ENCODE measurements around the gene LRRC7.

The LRRC7 gene

DNA sequence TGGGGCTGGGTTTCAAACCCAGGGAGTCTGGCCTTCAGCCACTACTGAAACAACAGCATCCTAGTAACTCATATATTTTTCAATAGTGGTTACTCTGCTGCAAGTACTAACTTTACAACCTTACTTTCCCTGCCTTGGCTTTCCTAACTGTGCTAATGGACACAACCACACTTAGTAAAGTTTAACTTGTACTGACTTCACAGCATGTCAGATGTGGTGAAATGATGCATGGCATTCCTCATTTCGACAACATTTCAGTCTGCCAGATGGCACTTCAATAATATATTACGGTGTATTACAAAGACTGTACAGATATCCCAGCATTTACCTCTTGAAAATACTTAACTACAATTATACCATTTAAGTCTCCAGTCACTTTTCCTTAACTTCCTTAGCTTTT, 27.8 kb downstream of the LRRC7 start:
- Histone ChIP-seq H3K79me1 (ENCODE audit: low read depth, low read length) (no peaks in the 10 kb centered on the region), H3K36me3 (replicated peaks in 1 of 2; ENCODE audit: control insufficient read depth in 2 of 2, insufficient read depth in 2 of 2, low read length in 2 of 2) (no peaks in the 10 kb centered on the region), H3K4me2 (ENCODE audit: insufficient read depth, low read length, poor library complexity, severe bottlenecking) (no peak overlapping the region), H3K9ac (ENCODE audit: low read depth, low read length, poor library complexity) (no peak overlapping the region), H4K91ac (ENCODE audit: low read depth, low read length, poor library complexity) (no peak overlapping the region), H3K4me3 (ENCODE audit: low read length in 2 of 2) (no peak overlapping the region), H3K14ac (ENCODE audit: low read length) (no peak overlapping the region), H3K18ac (ENCODE audit: low read length) (no peak overlapping the region), H3K27me3 (ENCODE audit: control insufficient read depth in 3 of 3, insufficient read depth in 3 of 3, low read depth in 1 of 3, low read length in 3 of 3) (no peaks in the 10 kb centered on the region), H3K4me1 (ENCODE audit: control insufficient read depth in 2 of 2, insufficient read depth in 1 of 2, low read depth in 1 of 2, low read length in 2 of 2) (no peaks in the 10 kb centered on the region), H2BK5ac (ENCODE audit: low read length) (no peak overlapping the region), H3K4ac (ENCODE audit: low read length) (no peak overlapping the region), H2BK120ac (ENCODE audit: low read depth, low read length) (no peak overlapping the region), H2BK15ac (ENCODE audit: low read length) (no peak overlapping the region), H4K8ac (ENCODE audit: low read depth, low read length) (no peak overlapping the region), H3K27ac (replicated peaks; ENCODE audit: low read length) (no peak overlapping the region), H2BK12ac (ENCODE audit: low read length) (no peak overlapping the region), H3K23ac (ENCODE audit: low read depth, low read length, poor library complexity) (no peak overlapping the region), H2AFZ (ENCODE audit: low read length) (no peak overlapping the region), H3K9me3 (replicated peaks in 1 of 2; ENCODE audit: control insufficient read depth in 2 of 2, insufficient read depth in 1 of 2, low read depth in 1 of 2, low read length in 2 of 2) (no peaks in the 10 kb centered on the region), H2AK5ac (ENCODE audit: low read depth, low read length) (no peak overlapping the region)
- no CpG with 5 or more reads among the region's 2 CpGs for WGBS, 2 donors (ENCODE audit: extremely low coverage in 2 of 2, insufficient read length in 2 of 2, insufficient replicate concordance in 1 of 2)
- DNase-seq (ENCODE audit: low spot score): no peak

DNA sequence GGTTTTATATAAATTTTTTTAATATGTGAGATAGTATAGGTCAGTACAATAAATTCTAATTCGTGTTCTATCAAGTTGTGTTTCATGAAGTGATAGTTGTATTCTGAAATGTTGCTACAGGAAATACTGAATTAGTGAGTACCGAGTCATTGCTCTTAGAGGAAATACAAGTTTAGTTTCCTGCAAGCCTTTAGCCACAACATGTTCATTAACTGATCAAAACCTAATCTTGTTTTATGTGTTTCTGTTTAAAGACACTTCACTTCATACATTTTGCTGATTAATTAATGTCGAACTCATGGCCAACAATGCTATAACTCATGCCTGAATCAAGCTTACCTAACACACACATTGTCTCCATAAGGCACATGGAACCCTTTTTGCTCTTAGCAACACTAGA, 43.6 kb downstream of the LRRC7 start:
- H4K8ac ChIP-seq (ENCODE audit: low read depth, low read length): no peak overlapping the region
- no peak overlapping the region for H3K14ac ChIP-seq (ENCODE audit: low read length)
- H3K79me1 ChIP-seq (ENCODE audit: low read depth, low read length): no peaks in the 10 kb centered on the region
- H2AFZ ChIP-seq (ENCODE audit: low read length): no peak overlapping the region
- no peak overlapping the region for H3K18ac ChIP-seq (ENCODE audit: low read length)
- no peak overlapping the region for H2BK5ac ChIP-seq (ENCODE audit: low read length)
- no peak overlapping the region for H3K4me3 ChIP-seq (ENCODE audit: low read length in 2 of 2)
- H2BK15ac ChIP-seq (ENCODE audit: low read length): no peak overlapping the region
- DNase-seq (ENCODE audit: low spot score): no peak
- no peaks in the 10 kb centered on the region for H3K27me3 ChIP-seq (ENCODE audit: control insufficient read depth in 3 of 3, insufficient read depth in 3 of 3, low read depth in 1 of 3, low read length in 3 of 3)
- no CpG with 5 or more reads among the region's 3 CpGs for WGBS, 2 donors (ENCODE audit: extremely low coverage in 2 of 2, insufficient read length in 2 of 2, insufficient replicate concordance in 1 of 2)
- H3K4me2 ChIP-seq (ENCODE audit: insufficient read depth, low read length, poor library complexity, severe bottlenecking): no peak overlapping the region
- no peak overlapping the region for H3K27ac ChIP-seq (replicated peaks; ENCODE audit: low read length)
- no peaks in the 10 kb centered on the region for H3K4me1 ChIP-seq (ENCODE audit: control insufficient read depth in 2 of 2, insufficient read depth in 1 of 2, low read depth in 1 of 2, low read length in 2 of 2)
- H2AK5ac ChIP-seq (ENCODE audit: low read depth, low read length): no peak overlapping the region
- no peak overlapping the region for H4K91ac ChIP-seq (ENCODE audit: low read depth, low read length, poor library complexity)
- no peaks in the 10 kb centered on the region for H3K36me3 ChIP-seq (replicated peaks in 1 of 2; ENCODE audit: control insufficient read depth in 2 of 2, insufficient read depth in 2 of 2, low read length in 2 of 2)
- H2BK120ac ChIP-seq (ENCODE audit: low read depth, low read length): no peak overlapping the region
- H3K9me3 ChIP-seq (replicated peaks in 1 of 2; ENCODE audit: control insufficient read depth in 2 of 2, insufficient read depth in 1 of 2, low read depth in 1 of 2, low read length in 2 of 2): no peaks in the 10 kb centered on the region
- H2BK12ac ChIP-seq (ENCODE audit: low read length): no peak overlapping the region
- no peak overlapping the region for H3K23ac ChIP-seq (ENCODE audit: low read depth, low read length, poor library complexity)
- no peak overlapping the region for H3K4ac ChIP-seq (ENCODE audit: low read length)
- H3K9ac ChIP-seq (ENCODE audit: low read depth, low read length, poor library complexity): no peak overlapping the region

DNA sequence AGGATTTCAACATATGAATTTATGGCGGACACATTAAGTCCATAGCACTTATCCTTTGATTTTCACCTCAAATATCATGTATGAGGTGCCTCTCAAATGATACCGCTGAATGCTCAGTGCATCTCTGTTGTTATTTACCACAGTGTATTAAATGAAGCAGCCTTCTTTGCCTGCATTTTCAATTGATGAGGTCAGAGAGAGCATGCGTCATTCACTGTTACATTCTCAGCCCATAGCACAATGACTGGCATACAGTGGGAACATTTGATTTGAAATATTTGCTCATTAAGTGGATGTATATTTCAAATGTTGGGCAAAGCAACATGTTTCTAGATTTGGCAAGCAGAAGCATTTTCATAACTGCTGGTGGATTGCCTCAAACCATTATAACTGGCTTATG, 45.7 kb downstream of the LRRC7 start:
- Histone ChIP-seq H3K27ac (replicated peaks; ENCODE audit: low read length) (no peak overlapping the region), H4K8ac (ENCODE audit: low read depth, low read length) (no peak overlapping the region), H3K18ac (ENCODE audit: low read length) (no peak overlapping the region), H3K4me1 (ENCODE audit: control insufficient read depth in 2 of 2, insufficient read depth in 1 of 2, low read depth in 1 of 2, low read length in 2 of 2) (no peaks in the 10 kb centered on the region), H2AK5ac (ENCODE audit: low read depth, low read length) (no peak overlapping the region), H3K27me3 (ENCODE audit: control insufficient read depth in 3 of 3, insufficient read depth in 3 of 3, low read depth in 1 of 3, low read length in 3 of 3) (no peaks in the 10 kb centered on the region), H2BK5ac (ENCODE audit: low read length) (no peak overlapping the region), H2BK120ac (ENCODE audit: low read depth, low read length) (no peak overlapping the region), H3K36me3 (replicated peaks in 1 of 2; ENCODE audit: control insufficient read depth in 2 of 2, insufficient read depth in 2 of 2, low read length in 2 of 2) (no peaks in the 10 kb centered on the region), H3K4ac (ENCODE audit: low read length) (no peak overlapping the region), H2BK15ac (ENCODE audit: low read length) (no peak overlapping the region), H2BK12ac (ENCODE audit: low read length) (no peak overlapping the region), H2AFZ (ENCODE audit: low read length) (no peak overlapping the region), H3K4me3 (ENCODE audit: low read length in 2 of 2) (no peak overlapping the region), H3K23ac (ENCODE audit: low read depth, low read length, poor library complexity) (no peak overlapping the region), H3K79me1 (ENCODE audit: low read depth, low read length) (no peaks in the 10 kb centered on the region), H3K9me3 (replicated peaks in 1 of 2; ENCODE audit: control insufficient read depth in 2 of 2, insufficient read depth in 1 of 2, low read depth in 1 of 2, low read length in 2 of 2) (no peaks in the 10 kb centered on the region), H4K91ac (ENCODE audit: low read depth, low read length, poor library complexity) (no peak overlapping the region), H3K14ac (ENCODE audit: low read length) (no peak overlapping the region), H3K4me2 (ENCODE audit: insufficient read depth, low read length, poor library complexity, severe bottlenecking) (no peak overlapping the region), H3K9ac (ENCODE audit: low read depth, low read length, poor library complexity) (no peak overlapping the region)
- no peak for DNase-seq (ENCODE audit: low spot score)
- WGBS, 2 donors (ENCODE audit: extremely low coverage in 2 of 2, insufficient read length in 2 of 2, insufficient replicate concordance in 1 of 2): no CpG with 5 or more reads among the region's 3 CpGs

DNA sequence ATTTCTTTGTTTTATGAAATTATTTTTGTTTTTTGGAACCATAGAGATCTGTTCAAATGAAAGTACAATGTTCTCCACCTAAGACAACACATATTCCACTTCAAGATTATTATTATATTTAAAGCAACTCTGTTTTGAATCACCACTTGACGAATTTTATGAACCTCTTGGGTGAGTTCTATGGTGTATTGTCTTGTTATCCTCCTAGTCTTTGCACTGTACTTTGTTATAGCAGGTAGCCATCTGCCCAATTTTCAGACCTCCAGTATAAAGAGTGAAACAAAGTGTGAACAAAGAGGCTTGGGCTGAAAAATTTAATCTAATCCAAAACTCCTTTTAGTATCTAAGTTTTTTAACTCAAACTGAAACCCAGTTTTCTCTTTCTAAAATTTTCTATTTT, 71.0 kb downstream of the LRRC7 start:
- no CpG with 5 or more reads among the region's 1 CpG for WGBS, 2 donors (ENCODE audit: extremely low coverage in 2 of 2, insufficient read length in 2 of 2, insufficient replicate concordance in 1 of 2)
- H3K14ac ChIP-seq (ENCODE audit: low read length): no peak overlapping the region

More for the DNA sequence above, 71.0 kb downstream of the LRRC7 start:
- no peaks in the 10 kb centered on the region for H3K27me3 ChIP-seq (ENCODE audit: control insufficient read depth in 3 of 3, insufficient read depth in 3 of 3, low read depth in 1 of 3, low read length in 3 of 3)
- no peak overlapping the region for H2BK12ac ChIP-seq (ENCODE audit: low read length)
- H3K4ac ChIP-seq (ENCODE audit: low read length): no peak overlapping the region
- H4K8ac ChIP-seq (ENCODE audit: low read depth, low read length): no peak overlapping the region
- no peaks in the 10 kb centered on the region for H3K9me3 ChIP-seq (replicated peaks in 1 of 2; ENCODE audit: control insufficient read depth in 2 of 2, insufficient read depth in 1 of 2, low read depth in 1 of 2, low read length in 2 of 2)
- H2BK120ac ChIP-seq (ENCODE audit: low read depth, low read length): no peak overlapping the region
- no peak overlapping the region for H3K4me3 ChIP-seq (ENCODE audit: low read length in 2 of 2)
- no peak overlapping the region for H3K9ac ChIP-seq (ENCODE audit: low read depth, low read length, poor library complexity)
- H3K4me1 ChIP-seq (ENCODE audit: control insufficient read depth in 2 of 2, insufficient read depth in 1 of 2, low read depth in 1 of 2, low read length in 2 of 2): no peaks in the 10 kb centered on the region
- H3K23ac ChIP-seq (ENCODE audit: low read depth, low read length, poor library complexity): no peak overlapping the region
- H3K27ac ChIP-seq (replicated peaks; ENCODE audit: low read length): no peak overlapping the region
- no peak overlapping the region for H3K4me2 ChIP-seq (ENCODE audit: insufficient read depth, low read length, poor library complexity, severe bottlenecking)
- no peak for DNase-seq (ENCODE audit: low spot score)
- H2BK5ac ChIP-seq (ENCODE audit: low read length): no peak overlapping the region
- H3K36me3 ChIP-seq (replicated peaks in 1 of 2; ENCODE audit: control insufficient read depth in 2 of 2, insufficient read depth in 2 of 2, low read length in 2 of 2): no peaks in the 10 kb centered on the region
- H3K79me1 ChIP-seq (ENCODE audit: low read depth, low read length): no peaks in the 10 kb centered on the region
- no peak overlapping the region for H2BK15ac ChIP-seq (ENCODE audit: low read length)
- no peak overlapping the region for H4K91ac ChIP-seq (ENCODE audit: low read depth, low read length, poor library complexity)
- H2AFZ ChIP-seq (ENCODE audit: low read length): no peak overlapping the region
- H3K18ac ChIP-seq (ENCODE audit: low read length): no peak overlapping the region
- no peak overlapping the region for H2AK5ac ChIP-seq (ENCODE audit: low read depth, low read length)

Data from neuronal stem cell (in vitro differentiated cells).